Trophoblast cell (in vitro differentiated cells and primary cell): ENCODE data around the gene PIGO.

Experiments used
- DNase-seq, 2 donors: peaks; one replicate each; pipeline ENCODE4 v3.0.0-alpha.2; 2016
- H2AFZ ChIP-seq: 2 replicates; pipeline ENCODE4 v1.6.1; 2013; ENCODE audit warnings: low read length, moderate library complexity, mild to moderate bottlenecking; ENCODE audit not compliant: insufficient read depth, poor library complexity
- H2AK5ac ChIP-seq: 2 replicates; pipeline ENCODE4 v1.6.1; 2013; ENCODE audit warnings: mild to moderate bottlenecking, low read length
- H2BK120ac ChIP-seq: 2 replicates; pipeline ENCODE4 v1.6.1; 2013; ENCODE audit warnings: low read length, mild to moderate bottlenecking, moderate library complexity; ENCODE audit not compliant: insufficient read depth, poor library complexity
- H2BK12ac ChIP-seq: 2 replicates; pipeline ENCODE4 v1.6.1; 2013; ENCODE audit warnings: mild to moderate bottlenecking, low read length, moderate library complexity
- H2BK5ac ChIP-seq: 2 replicates; pipeline ENCODE4 v1.6.1; 2013; ENCODE audit warnings: low read length, low read depth, moderate library complexity, mild to moderate bottlenecking; ENCODE audit not compliant: poor library complexity
- H3K14ac ChIP-seq: 2 replicates; pipeline ENCODE4 v1.6.1; 2013; ENCODE audit warnings: mild to moderate bottlenecking, low read length
- H3K18ac ChIP-seq: 2 replicates; pipeline ENCODE4 v1.6.1; 2013; ENCODE audit warnings: mild to moderate bottlenecking, low read length
- H3K23ac ChIP-seq: 2 replicates; pipeline ENCODE4 v1.6.1; 2013; ENCODE audit warnings: low read length
- H3K27ac ChIP-seq: 2 replicates; pipeline ENCODE4 v1.5.1; 2013; ENCODE audit warnings: low read depth, mild to moderate bottlenecking, inconsistent platforms, low read length, moderate library complexity
- H3K27me3 ChIP-seq: 2 replicates; pipeline ENCODE4 v1.6.1; 2013; ENCODE audit warnings: inconsistent platforms, mild to moderate bottlenecking, low read length, moderate library complexity; ENCODE audit not compliant: insufficient read depth
- H3K36me3 ChIP-seq, 2 experiments: 1 replicate in 1 of 2; 2 replicates in 1 of 2; pipeline ENCODE4 v1.6.1; 2013; ENCODE audit warnings: low read length in 2 of 2, mild to moderate bottlenecking in 2 of 2, moderate library complexity in 1 of 2; ENCODE audit not compliant: insufficient read depth in 2 of 2, control insufficient read depth in 1 of 2
- H3K4ac ChIP-seq: 2 replicates; pipeline ENCODE4 v1.6.1; 2013; ENCODE audit warnings: low read depth, mild to moderate bottlenecking, low read length, moderate library complexity
- H3K4me1 ChIP-seq, 2 experiments: 1 replicate in 1 of 2; 2 replicates in 1 of 2; pipeline ENCODE4 v1.6.1; 2013; ENCODE audit warnings: low read length in 2 of 2, mild to moderate bottlenecking in 2 of 2, moderate library complexity in 1 of 2; ENCODE audit not compliant: insufficient read depth in 2 of 2, control insufficient read depth in 1 of 2
- H3K4me2 ChIP-seq: 2 replicates; pipeline ENCODE4 v1.6.1; 2013; ENCODE audit warnings: inconsistent platforms, mild to moderate bottlenecking, low read length, moderate library complexity
- H3K4me3 ChIP-seq: 2 replicates; pipeline ENCODE4 v1.5.1; 2013; ENCODE audit warnings: mild to moderate bottlenecking, low read depth, low read length, inconsistent platforms
- H3K79me1 ChIP-seq: one replicate; pipeline ENCODE4 v1.6.1; 2013; ENCODE audit warnings: low read length
- H3K79me2 ChIP-seq: 2 replicates; pipeline ENCODE4 v1.6.1; 2013; ENCODE audit warnings: low read length, mild to moderate bottlenecking; ENCODE audit not compliant: control insufficient read depth, insufficient read depth, poor library complexity
- H3K9ac ChIP-seq: 2 replicates; pipeline ENCODE4 v1.6.1; 2013; ENCODE audit warnings: mild to moderate bottlenecking, low read length
- H3K9me3 ChIP-seq: 2 replicates; pipeline ENCODE4 v1.6.1; 2013; ENCODE audit warnings: low read depth, mild to moderate bottlenecking, control low read depth, inconsistent platforms, low read length; ENCODE audit not compliant: insufficient read depth
- H4K12ac ChIP-seq: 2 replicates; pipeline ENCODE4 v1.6.1; 2013; ENCODE audit warnings: low read depth, mild to moderate bottlenecking, low read length, moderate library complexity
- H4K8ac ChIP-seq: 2 replicates; pipeline ENCODE4 v1.6.1; 2013; ENCODE audit warnings: low read depth, mild to moderate bottlenecking, low read length, moderate library complexity
- H4K91ac ChIP-seq: one replicate; pipeline ENCODE4 v1.6.1; 2013; ENCODE audit warnings: low read depth, mild to moderate bottlenecking, low read length, moderate library complexity
- WGBS: extraction: QIAGEN DNeasy Blood & Tissue Kit; methylation state at CpG from one replicate; pipeline ENCODE4 v1.1.7; 2013; ENCODE audit warnings: missing lambda C conversion rate; ENCODE audit not compliant: insufficient read length, insufficient coverage; ENCODE audit errors: extremely low coverage; 5-methylcytosine and 5-hydroxymethylcytosine counted together

Gene PIGO

DNA sequence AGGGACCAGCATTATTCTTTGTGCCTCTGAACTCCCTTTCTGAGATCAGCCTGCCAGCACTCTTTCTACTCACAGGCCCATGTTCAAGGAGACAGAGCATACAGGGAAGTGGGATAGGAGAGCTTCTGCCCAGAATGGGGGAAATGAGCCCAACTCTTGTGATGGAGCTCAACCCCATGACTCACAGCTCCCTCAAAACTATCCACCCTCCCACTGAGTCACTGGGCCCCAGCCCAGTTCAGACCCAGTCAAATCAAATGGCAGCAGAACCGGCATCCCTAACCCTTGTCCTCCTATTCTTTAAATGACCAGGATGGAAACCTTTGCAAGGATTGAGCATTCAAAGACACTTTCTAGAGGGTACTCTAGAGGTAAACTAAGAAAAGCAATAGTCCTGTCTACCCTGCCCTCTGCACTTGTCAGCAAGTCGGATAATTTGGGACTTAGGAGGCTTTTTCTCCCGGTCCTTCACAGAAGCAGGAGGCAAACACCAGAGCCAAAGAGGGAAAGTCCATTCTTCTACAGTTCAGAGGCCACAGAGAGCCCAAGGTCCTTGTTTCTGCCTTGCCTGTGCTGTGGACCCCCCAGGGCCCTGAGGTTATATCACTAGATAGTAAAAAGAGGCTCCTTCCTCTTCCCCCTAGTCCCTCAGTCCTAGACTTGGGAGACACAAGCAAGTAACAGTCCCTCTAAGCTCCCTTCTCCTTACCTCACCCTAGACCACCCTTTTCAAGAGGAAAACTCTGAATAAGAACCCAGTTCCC is 16.0 kb upstream of the PIGO start:
- H2BK12ac ChIP-seq: peak overlapping the region; percentile 50
- H2BK120ac ChIP-seq: peak overlapping the region; percentile 39
- H3K79me1 ChIP-seq: peaks cover 22% of the 10 kb centered on the region
- peaks cover 12 to 13% of the 10 kb centered on the region in 2 experiments for H3K36me3 ChIP-seq
- no peaks in the 10 kb centered on the region for H3K9me3 ChIP-seq
- H3K14ac ChIP-seq: no peak overlapping the region
- H2AFZ ChIP-seq: no peak overlapping the region
- H3K18ac ChIP-seq: no peak overlapping the region
- no CpG with 5 or more reads among the region's 3 CpGs for WGBS
- no peak overlapping the region for H3K23ac ChIP-seq
- H3K27ac ChIP-seq: no peak overlapping the region
- H4K8ac ChIP-seq: no peak overlapping the region
- H3K4me1 ChIP-seq: peaks cover 27 to 29% of the 10 kb centered on the region in 2 experiments
- no peak overlapping the region for H3K4ac ChIP-seq
- H4K91ac ChIP-seq: peak overlapping the region; percentile 15
- H4K12ac ChIP-seq: no peak overlapping the region
- no peak overlapping the region for H3K4me3 ChIP-seq
- no peak overlapping the region for H3K9ac ChIP-seq
- peaks cover 5% of the 10 kb centered on the region for H3K79me2 ChIP-seq
- H3K4me2 ChIP-seq: no peak overlapping the region
- DNase-seq: peak in 1 of 2 donors; percentile 25
- no peak overlapping the region for H2BK5ac ChIP-seq
- no peaks in the 10 kb centered on the region for H3K27me3 ChIP-seq
- H2AK5ac ChIP-seq: peak overlapping the region; percentile 31

DNA sequence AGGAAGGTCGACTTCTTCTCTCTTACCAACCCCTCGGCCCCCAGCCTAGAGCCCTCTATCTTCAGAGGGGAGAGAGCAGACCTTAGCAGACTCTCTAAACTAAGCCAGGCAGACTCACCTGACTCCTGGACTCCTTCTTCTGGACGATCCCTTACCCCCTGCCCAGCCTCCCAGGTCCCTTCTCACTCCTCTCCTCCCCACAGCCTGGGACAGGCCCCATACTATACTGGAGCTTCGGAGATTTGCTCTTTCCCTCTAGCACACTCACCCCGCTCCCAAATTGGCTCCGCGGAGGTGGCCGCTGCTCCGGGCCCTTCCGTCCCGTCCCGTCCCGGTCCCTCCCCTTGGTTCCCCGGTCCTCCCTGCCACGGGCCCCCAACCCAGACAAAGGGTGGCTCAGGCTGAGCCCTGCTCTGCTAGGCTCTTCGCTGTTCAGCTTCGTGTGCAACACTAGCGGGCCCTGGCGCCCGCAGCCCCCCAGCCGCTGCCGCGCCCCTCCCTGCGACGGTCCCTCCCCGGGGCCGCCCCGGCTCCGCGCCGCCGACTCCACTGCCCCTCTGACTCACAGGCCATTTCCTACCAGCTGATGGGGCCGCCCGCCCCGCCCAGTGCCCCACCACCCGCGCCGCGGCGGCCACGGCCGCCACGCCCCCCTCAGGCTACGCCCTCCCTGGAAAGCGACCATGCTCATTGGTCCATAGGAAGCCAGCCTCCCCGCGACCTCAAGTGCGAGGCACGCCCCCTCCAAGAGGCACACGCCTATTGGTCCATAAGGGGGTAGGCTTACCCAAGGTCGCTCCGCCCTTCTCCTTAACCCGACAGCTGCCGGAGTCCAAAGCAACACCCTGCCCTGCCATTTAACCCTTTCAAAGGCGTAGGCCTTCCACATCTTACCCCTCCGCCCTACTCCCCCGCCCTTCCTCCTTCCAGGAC is 14.9 kb upstream of the PIGO start:
- H3K79me1 ChIP-seq: peaks cover 22% of the 10 kb centered on the region
- peak overlapping the region; percentile 5 for H3K4ac ChIP-seq
- H3K36me3 ChIP-seq: peaks cover 23 to 24% of the 10 kb centered on the region in 2 experiments
- H4K12ac ChIP-seq: peak overlapping the region; percentile 2
- H2BK120ac ChIP-seq: peak overlapping the region; percentile 54
- peak; percentile 97 to 98 for DNase-seq
- H2AFZ ChIP-seq: no peak overlapping the region
- peak overlapping the region; percentile 86 for H3K9ac ChIP-seq
- no CpG with 5 or more reads among the region's 57 CpGs for WGBS
- peak overlapping the region; percentile 47 for H3K14ac ChIP-seq
- no peaks in the 10 kb centered on the region for H3K9me3 ChIP-seq
- peak overlapping the region; percentile 59 for H2BK5ac ChIP-seq
- H2BK12ac ChIP-seq: no peak overlapping the region
- peak overlapping the region; percentile 22 for H4K91ac ChIP-seq
- H3K27ac ChIP-seq: peak overlapping the region; percentile 45
- peak overlapping the region; percentile 64 for H3K4me2 ChIP-seq
- peaks cover 21 to 26% of the 10 kb centered on the region in 2 experiments for H3K4me1 ChIP-seq
- H3K27me3 ChIP-seq: no peaks in the 10 kb centered on the region
- H3K23ac ChIP-seq: no peak overlapping the region
- peak overlapping the region; percentile 83 for H3K4me3 ChIP-seq
- H2AK5ac ChIP-seq: peak overlapping the region; percentile 13
- peaks cover 5% of the 10 kb centered on the region for H3K79me2 ChIP-seq
- peak overlapping the region; percentile 77 for H3K18ac ChIP-seq
- peak overlapping the region; percentile 55 for H4K8ac ChIP-seq

DNA sequence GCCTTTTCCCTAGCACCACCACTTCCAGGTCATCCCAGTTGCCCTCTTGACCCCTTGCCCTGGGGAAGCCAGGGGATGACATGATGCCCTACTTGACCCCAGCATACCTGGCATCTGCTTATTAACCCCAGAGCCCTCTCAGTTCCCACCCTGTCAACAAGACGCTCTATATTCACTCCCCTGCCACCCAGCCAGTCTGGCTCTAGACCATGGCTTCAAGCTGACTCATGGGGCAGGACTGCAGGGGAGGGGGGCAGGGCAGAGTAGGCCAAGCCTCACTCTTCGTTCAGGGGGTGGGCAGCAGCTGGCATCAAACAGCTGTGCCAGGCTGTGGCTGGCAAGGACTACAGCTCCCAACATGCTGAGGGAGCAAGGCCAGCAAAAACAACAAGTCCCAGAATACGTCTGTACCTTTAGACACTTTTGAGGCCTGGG is 14.0 kb upstream of the PIGO start:
- no peak overlapping the region for H2AK5ac ChIP-seq
- no peak overlapping the region for H3K4ac ChIP-seq
- no peak overlapping the region for H2BK120ac ChIP-seq
- peaks cover 5% of the 10 kb centered on the region for H3K79me2 ChIP-seq
- no peak overlapping the region for H3K23ac ChIP-seq
- no peak overlapping the region for H3K14ac ChIP-seq
- H4K12ac ChIP-seq: no peak overlapping the region
- H4K91ac ChIP-seq: no peak overlapping the region
- peaks cover 32 to 33% of the 10 kb centered on the region in 2 experiments for H3K36me3 ChIP-seq
- H3K9ac ChIP-seq: no peak overlapping the region
- H3K4me3 ChIP-seq: no peak overlapping the region
- WGBS: no CpG with 5 or more reads among the region's 3 CpGs
- peak overlapping the region; percentile 64 for H3K4me2 ChIP-seq
- H2AFZ ChIP-seq: no peak overlapping the region
- no peak overlapping the region for H2BK5ac ChIP-seq
- no peak overlapping the region for H4K8ac ChIP-seq
- H3K79me1 ChIP-seq: peaks cover 19% of the 10 kb centered on the region
- no peaks in the 10 kb centered on the region for H3K9me3 ChIP-seq
- no peak for DNase-seq
- H3K27me3 ChIP-seq: no peaks in the 10 kb centered on the region
- no peak overlapping the region for H2BK12ac ChIP-seq
- H3K18ac ChIP-seq: no peak overlapping the region
- no peak overlapping the region for H3K27ac ChIP-seq
- peaks cover 21 to 25% of the 10 kb centered on the region in 2 experiments for H3K4me1 ChIP-seq

GRCh38 chr9:35108946-35109575 is 12.7 kb upstream of the PIGO start:
- Histone ChIP-seq H3K9me3 (no peaks in the 10 kb centered on the region), H3K4me1 (peaks cover 13 to 15% of the 10 kb centered on the region in 2 experiments), H2BK5ac (no peak overlapping the region), H4K8ac (no peak overlapping the region), H3K23ac (no peak overlapping the region), H3K18ac (no peak overlapping the region), H2BK120ac (no peak overlapping the region), H3K4ac (no peak overlapping the region), H2AK5ac (no peak overlapping the region), H2BK12ac (no peak overlapping the region), H3K79me1 (peaks cover 8% of the 10 kb centered on the region), H3K27me3 (no peaks in the 10 kb centered on the region), H3K79me2 (peaks cover 5% of the 10 kb centered on the region), H3K36me3 (peaks cover 43 to 44% of the 10 kb centered on the region in 2 experiments), H3K4me3 (no peak overlapping the region), H4K12ac (no peak overlapping the region), H3K27ac (no peak overlapping the region), H4K91ac (no peak overlapping the region), H3K9ac (no peak overlapping the region), H3K14ac (no peak overlapping the region), H3K4me2 (no peak overlapping the region), H2AFZ (no peak overlapping the region)
- no peak for DNase-seq
- no CpG with 5 or more reads among the region's 8 CpGs for WGBS
